ENCODE data around the gene MX2. TPM values are rescaled to one million over a fixed set of nuclear protein-coding genes. Genes with fewer than 3 reads are reported as not detected.

The MX2 gene
- total and polyA plus RNA-seq, 2 of the 8 experiments (the other 6 are each of a cell fraction or from before 2014, with no cell fraction given), result 3.1 to 8.9 TPM

GRCh38 chr21:41410767-41411448 lies 49.1 kb downstream of the MX2 start:
- no peaks in the 10 kb centered on the region for H3K27me3 ChIP-seq (replicated peaks in 1 of 4; ENCODE audit: control insufficient read depth in 3 of 4, extremely low read depth in 1 of 4, insufficient read depth in 3 of 4, low read length in 3 of 4)
- H4K91ac ChIP-seq (replicated peaks; ENCODE audit: insufficient read length, low read length), result no peak overlapping the region
- 87% methylated on average over 5 of the region's 5 CpGs; no CpG with 5 or more reads in 1 of the 2 experiments for WGBS, 2 experiments (ENCODE audit: extremely low coverage in 1 of 2, insufficient coverage in 1 of 2, insufficient read length in 1 of 2, insufficient replicate concordance in 2 of 2, low coverage in 1 of 2, low lambda C conversion rate in 2 of 2, missing lambda C conversion rate in 1 of 2)
- H3K4me2 ChIP-seq (ENCODE audit: insufficient read depth in 1 of 2, low read depth in 2 of 2, low read length in 2 of 2), result no peak overlapping the region
- POLR2A ChIA-PET (ENCODE audit: partially characterized antibody), result no interaction called here
- H2AFZ ChIP-seq (ENCODE audit: low read length), result no peak overlapping the region
- H3K14ac ChIP-seq (ENCODE audit: insufficient read length), result no peak overlapping the region
- no peak overlapping the region for H3K9ac ChIP-seq (replicated peaks in 1 of 4; ENCODE audit: extremely low read depth in 1 of 4, low read depth in 3 of 4, low read length in 3 of 4)
- no peak overlapping the region for H2BK20ac ChIP-seq (ENCODE audit: low read length)
- FAIRE-seq, result no peak
- no peak overlapping the region for H3K18ac ChIP-seq (ENCODE audit: extremely low read depth, low read length)
- H3K4ac ChIP-seq (replicated peaks; ENCODE audit: insufficient read length, low read depth, low read length), result no peak overlapping the region
- H2BK12ac ChIP-seq (ENCODE audit: low read depth, low read length), result 0 out of 2 replicates have a peak overlapping the region, but pooled peaks have one; percentile 33
- no peak overlapping the region for H3K27ac ChIP-seq (ENCODE audit: low read depth, low read length)
- DNase-seq (ENCODE audit: low read depth in 1 of 2, low spot score in 2 of 2), result no peak
- H3K79me1 ChIP-seq (ENCODE audit: low read depth, low read length), result no peaks in the 10 kb centered on the region
- H2AK5ac ChIP-seq (ENCODE audit: low read depth, low read length), result no peak overlapping the region
- no peak overlapping the region for H2BK5ac ChIP-seq (ENCODE audit: low read depth, low read length)
- H4K20me1 ChIP-seq (replicated peaks in 1 of 2; ENCODE audit: control insufficient read depth in 1 of 2, insufficient read depth in 2 of 2, low read length in 2 of 2), result no peaks in the 10 kb centered on the region
- H3K79me2 ChIP-seq (ENCODE audit: control insufficient read depth in 1 of 2, insufficient read depth in 2 of 2, low read length in 2 of 2), result no peaks in the 10 kb centered on the region
- no peak overlapping the region for H2BK15ac ChIP-seq (ENCODE audit: low read length)
- H3K4me3 ChIP-seq (ENCODE audit: extremely low read depth in 1 of 4, insufficient read depth in 2 of 4, low read depth in 3 of 4, low read length in 4 of 4), result no peak overlapping the region
- no peak overlapping the region for H4K5ac ChIP-seq (ENCODE audit: insufficient read length, low read depth, low read length)
- H3K36me3 ChIP-seq (ENCODE audit: control insufficient read depth in 2 of 4, insufficient read depth in 4 of 4, low read length in 3 of 4), result no peaks in the 10 kb centered on the region
- no peaks in the 10 kb centered on the region for H3K4me1 ChIP-seq (replicated peaks in 1 of 4; ENCODE audit: control insufficient read depth in 3 of 4, insufficient read depth in 4 of 4, low read length in 3 of 4)
- no peak overlapping the region for H4K8ac ChIP-seq (ENCODE audit: extremely low read depth, insufficient read depth, low read length)
- H2BK120ac ChIP-seq (replicated peaks; ENCODE audit: low read depth, low read length), result no peak overlapping the region
- CTCF ChIA-PET (ENCODE audit: partially characterized antibody), result interaction anchor here (0.9 to 3.5 kb wide), 15 partner anchors 9 to 241 kb away, joined by 3 to 21 read pairs (median 5); partner anchors contain the start of gene MX1
- no peak overlapping the region for H3K23ac ChIP-seq (ENCODE audit: insufficient read length)
- H3K9me3 ChIP-seq (ENCODE audit: insufficient read depth in 2 of 2, low read depth in 1 of 2, low read length in 1 of 2), result 0 out of 4 replicates have a peak, but pooled peaks cover 0 to 2% of the 10 kb centered on the region in 2 experiments
- no peak overlapping the region for H3K56ac ChIP-seq (replicated peaks; ENCODE audit: insufficient read length, low read depth, low read length)
- no peaks in the 10 kb centered on the region for H3K23me2 ChIP-seq (ENCODE audit: low read depth, low read length)
- TF ChIP-seq TAF1 (IDR thresholded peaks at IDR 0.05; ENCODE audit: low read depth, low read length) (no peak), SIX5 (IDR thresholded peaks at IDR 0.05; ENCODE audit: low read depth, low read length) (no peak), SP2 (IDR thresholded peaks at IDR 0.05; ENCODE audit: low read length) (no peak), CHD2 (IDR thresholded peaks at IDR 0.05; ENCODE audit: low read length) (no peak), CBX5 (IDR thresholded peaks at IDR 0.05; ENCODE audit: low read depth, low read length) (no peak), ATF2 (IDR thresholded peaks at IDR 0.05; ENCODE audit: low read length) (no peak), EGR1 (IDR thresholded peaks at IDR 0.05; ENCODE audit: borderline replicate concordance, low read depth, low read length) (no peak), KDM5A (IDR thresholded peaks at IDR 0.05; ENCODE audit: low read length) (no peak), BRCA1 (IDR thresholded peaks at IDR 0.05; ENCODE audit: low read depth, low read length) (no peak), SRF (IDR thresholded peaks at IDR 0.05; ENCODE audit: low read depth, low read length) (no peak), CTBP2 (IDR thresholded peaks at IDR 0.05; ENCODE audit: borderline replicate concordance, insufficient read depth, insufficient read length, low read length) (no peak), EZH2 (IDR thresholded peaks at IDR 0.05; ENCODE audit: low read depth, low read length, severe bottlenecking) (no peak)
